Skin epidermis (tissue), 12 donors: ENCODE data around the gene HS6ST1.

Experiments used
- H3K27ac ChIP-seq, 21 experiments: fragments of 200-600 bp; sonication (generic) in 11 of 21; one replicate each; pipeline ENCODE4 v1.5.0; 2020; ENCODE audit warnings: mild to moderate bottlenecking in 3 of 21, inconsistent platforms in 2 of 21, moderate library complexity in 2 of 21
- H3K4me3 ChIP-seq, 7 experiments: fragments of 200-600 bp; sonication (generic) in 2 of 7; one replicate each; pipeline ENCODE4 v1.5.0; 2020; ENCODE audit warnings: inconsistent platforms in 2 of 7, mild to moderate bottlenecking in 2 of 7, moderate library complexity in 1 of 7

HS6ST1 gene

GRCh38 chr2:128318776-128319464 lies at the start of gene HS6ST1:
HS6ST1 (minus strand) TSS chr2:128318868; CDS start chr2:128318563, 305 bp downstream.
- Histone ChIP-seq H3K4me3 (peak within 1 kb of the TSS; percentile 46 to 70 (median 67)), H3K27ac (peak within 1 kb of the TSS in 20 of 21 experiments; percentile 25 to 85 (median 69))

GRCh38 chr2:128367601-128368359 lies 49.1 kb upstream of the HS6ST1 start:
- Histone ChIP-seq H3K4me3 (no peak overlapping the region), H3K27ac (no peak overlapping the region)

- H3K4me3 ChIP-seq, result no peak overlapping the region
- H3K27ac ChIP-seq, result no peak overlapping the region
Observed at GRCh38 chr2:128366713-128367511, 48.2 kb upstream of the HS6ST1 start.

GRCh38 chr2:128365217-128365905 lies 46.7 kb upstream of the HS6ST1 start:
- Histone ChIP-seq H3K27ac (no peak overlapping the region), H3K4me3 (no peak overlapping the region)

- peak overlapping the region in 1 of 21 experiments; percentile 2 for H3K27ac ChIP-seq
- no peak overlapping the region for H3K4me3 ChIP-seq
Observed at GRCh38 chr2:128364441-128364911, 45.8 kb upstream of the HS6ST1 start.

GRCh38 chr2:128363934-128364361 lies 45.3 kb upstream of the HS6ST1 start:
- Histone ChIP-seq H3K4me3 (no peak overlapping the region), H3K27ac (no peak overlapping the region)

- no peak overlapping the region for H3K4me3 ChIP-seq
- H3K27ac ChIP-seq, result peak overlapping the region in 8 of 21 experiments; percentile 1 to 67 (median 34)
Observed at GRCh38 chr2:128362889-128363228, 44.2 kb upstream of the HS6ST1 start.

GRCh38 chr2:128362176-128362888 lies 43.7 kb upstream of the HS6ST1 start:
- no peak overlapping the region for H3K4me3 ChIP-seq
- peak overlapping the region in 8 of 21 experiments; percentile 1 to 67 (median 34) for H3K27ac ChIP-seq

- H3K4me3 ChIP-seq, result no peak overlapping the region
- no peak overlapping the region for H3K27ac ChIP-seq
Observed at GRCh38 chr2:128361376-128362131, 42.9 kb upstream of the HS6ST1 start.

- Histone ChIP-seq H3K4me3 (no peak overlapping the region), H3K27ac (no peak overlapping the region)
Observed at GRCh38 chr2:128360711-128361110, 42.0 kb upstream of the HS6ST1 start.

GRCh38 chr2:128359841-128360240 lies 41.2 kb upstream of the HS6ST1 start:
- no peak overlapping the region for H3K27ac ChIP-seq

GRCh38 chr2:128358941-128359731 lies 40.5 kb upstream of the HS6ST1 start:
- no peak overlapping the region for H3K4me3 ChIP-seq
- H3K27ac ChIP-seq, result no peak overlapping the region

More at GRCh38 chr2:128359841-128360240, 41.2 kb upstream of the HS6ST1 start:
- no peak overlapping the region for H3K4me3 ChIP-seq

- H3K27ac ChIP-seq, result no peak overlapping the region
- H3K4me3 ChIP-seq, result no peak overlapping the region
Observed at GRCh38 chr2:128357506-128358370, 39.1 kb upstream of the HS6ST1 start.

- Histone ChIP-seq H3K27ac (no peak overlapping the region), H3K4me3 (no peak overlapping the region)
Observed at GRCh38 chr2:128356127-128356526, 37.5 kb upstream of the HS6ST1 start.

GRCh38 chr2:128354726-128355470 lies 36.2 kb upstream of the HS6ST1 start:
- Histone ChIP-seq H3K27ac (peak overlapping the region in 1 of 21 experiments; percentile 25), H3K4me3 (no peak overlapping the region)

- H3K4me3 ChIP-seq, result no peak overlapping the region
- H3K27ac ChIP-seq, result no peak overlapping the region
Observed at GRCh38 chr2:128354161-128354560, 35.5 kb upstream of the HS6ST1 start.
